SH-SY5Y (cell line): ENCODE results near the gene STX7.

Experiments
- GATA2 ChIP-seq: IDR thresholded peaks from 2 replicates; pipeline ENCODE4 v1.6.1; 2011; ENCODE audit warnings: mild to moderate bottlenecking, low read depth, low read length
- GATA3 ChIP-seq: IDR thresholded peaks from 2 replicates; pipeline ENCODE4 v1.6.1; 2011; ENCODE audit warnings: low read depth, mild to moderate bottlenecking, low read length, moderate library complexity

Gene STX7

DNA sequence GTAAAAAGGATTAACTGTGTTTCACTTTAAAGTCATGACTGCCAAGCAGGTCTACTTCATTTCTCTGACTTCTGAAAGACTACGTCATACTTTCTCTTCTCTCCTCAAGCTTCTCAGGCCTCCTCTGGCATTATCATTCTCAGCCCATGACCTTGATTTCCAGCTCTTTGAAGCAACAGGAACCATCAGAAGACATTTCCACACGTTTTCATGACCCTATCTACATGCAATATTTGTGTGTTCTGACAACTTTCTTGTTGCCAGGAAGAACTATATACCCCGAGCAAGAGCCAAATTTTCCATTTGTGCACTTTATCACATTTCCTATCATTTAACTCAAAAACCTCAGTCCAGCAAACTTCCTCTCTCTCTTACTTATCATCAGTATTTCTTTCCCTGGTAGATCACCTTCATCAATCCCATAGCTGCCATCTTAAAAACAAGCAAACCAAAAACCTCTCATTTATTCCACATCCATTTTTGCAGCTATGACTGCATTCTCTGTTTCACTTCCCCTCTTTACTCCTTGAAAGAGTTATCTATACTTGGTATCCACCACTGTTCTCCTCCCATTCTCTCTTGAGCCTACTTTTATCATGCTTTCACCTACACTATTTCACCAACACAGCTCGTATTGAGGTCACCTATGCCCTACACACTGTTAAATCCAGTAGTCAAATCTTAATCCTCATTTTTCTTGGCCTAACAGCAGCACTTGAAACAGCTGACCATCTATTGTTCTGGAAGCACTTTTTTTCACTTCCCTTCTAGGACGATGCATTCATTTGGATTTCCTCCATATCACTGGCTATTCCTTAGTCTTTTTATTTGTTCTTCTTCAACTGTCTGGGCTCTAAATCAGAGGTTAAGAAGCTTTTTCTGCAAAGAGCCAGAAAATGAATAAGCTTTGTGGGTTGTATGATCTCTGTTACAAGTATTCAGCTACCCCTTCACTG is 47.1 kb downstream of the STX7 start:
- TF ChIP-seq GATA3 (no peak), GATA2 (no peak)

- TF ChIP-seq GATA2 = no peak
- no peak for TF ChIP-seq GATA3
Measured at GRCh38 chr6:132464538-132465256, 48.2 kb downstream of the STX7 start.

GRCh38 chr6:132461958-132462357 is 51.0 kb downstream of the STX7 start:
- TF ChIP-seq GATA2 (no peak), GATA3 (no peak)

DNA sequence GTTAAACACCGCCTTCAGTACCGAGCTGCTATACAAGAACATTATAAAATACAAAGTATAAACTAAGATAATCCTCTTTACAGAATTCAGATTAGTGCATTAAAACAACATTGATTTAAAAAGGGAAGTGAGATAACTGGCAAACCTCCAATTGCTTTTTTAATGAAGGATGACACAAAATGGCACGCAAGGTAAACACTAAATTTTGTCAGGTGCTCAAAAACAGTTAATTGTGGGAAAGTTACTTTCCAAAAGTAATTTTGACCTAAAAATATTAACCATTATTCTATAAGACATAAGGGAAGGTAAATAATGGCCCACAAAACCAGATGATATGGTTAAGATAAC is 53.3 kb downstream of the STX7 start:
- TF ChIP-seq GATA3 (no peak), GATA2 (no peak)

DNA sequence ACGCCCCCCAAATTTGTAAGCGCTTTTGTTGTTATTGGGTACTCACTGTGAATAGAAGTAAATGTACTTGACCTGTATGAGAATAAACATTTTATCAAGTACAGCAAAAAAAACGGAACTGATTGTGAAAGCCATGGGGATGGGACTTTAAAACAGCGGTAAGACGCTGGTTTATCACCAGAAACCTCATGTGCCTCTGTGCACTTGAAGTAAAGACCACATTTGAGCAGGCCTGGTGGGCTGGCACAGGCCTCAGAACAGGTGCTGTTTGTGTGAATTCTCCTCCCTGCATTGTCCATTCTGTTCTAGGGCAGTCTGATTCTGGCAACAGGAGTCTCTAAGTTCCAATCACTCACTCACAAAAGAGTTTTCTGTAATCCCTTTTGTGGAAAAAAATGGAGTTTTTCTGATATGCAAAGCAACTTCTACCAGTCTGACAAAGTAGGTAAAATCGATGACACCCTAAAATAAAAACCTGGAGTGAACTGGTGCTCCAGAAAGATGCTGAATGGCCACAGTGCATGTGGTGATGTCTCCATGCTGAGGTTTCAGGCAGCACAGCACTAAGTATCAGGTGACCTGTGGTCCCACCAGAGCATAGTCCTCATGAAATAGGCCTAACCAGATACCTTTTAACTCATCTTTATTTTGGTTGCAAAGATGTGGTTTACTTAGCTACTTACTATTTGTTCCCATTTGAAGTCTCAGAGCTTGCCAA is 53.9 kb downstream of the STX7 start:
- TF ChIP-seq GATA2 (no peak), GATA3 (no peak)

- TF ChIP-seq GATA3 = no peak
- TF ChIP-seq GATA2 = no peak
Measured at GRCh38 chr6:132456700-132457143, 56.2 kb downstream of the STX7 start.

- TF ChIP-seq GATA3 (no peak), GATA2 (no peak)
Measured at GRCh38 chr6:132446855-132447241, 66.1 kb downstream of the STX7 start.

GRCh38 chr6:132446141-132446854 is 66.6 kb downstream of the STX7 start:
- TF ChIP-seq GATA2 = no peak
- no peak for TF ChIP-seq GATA3

DNA sequence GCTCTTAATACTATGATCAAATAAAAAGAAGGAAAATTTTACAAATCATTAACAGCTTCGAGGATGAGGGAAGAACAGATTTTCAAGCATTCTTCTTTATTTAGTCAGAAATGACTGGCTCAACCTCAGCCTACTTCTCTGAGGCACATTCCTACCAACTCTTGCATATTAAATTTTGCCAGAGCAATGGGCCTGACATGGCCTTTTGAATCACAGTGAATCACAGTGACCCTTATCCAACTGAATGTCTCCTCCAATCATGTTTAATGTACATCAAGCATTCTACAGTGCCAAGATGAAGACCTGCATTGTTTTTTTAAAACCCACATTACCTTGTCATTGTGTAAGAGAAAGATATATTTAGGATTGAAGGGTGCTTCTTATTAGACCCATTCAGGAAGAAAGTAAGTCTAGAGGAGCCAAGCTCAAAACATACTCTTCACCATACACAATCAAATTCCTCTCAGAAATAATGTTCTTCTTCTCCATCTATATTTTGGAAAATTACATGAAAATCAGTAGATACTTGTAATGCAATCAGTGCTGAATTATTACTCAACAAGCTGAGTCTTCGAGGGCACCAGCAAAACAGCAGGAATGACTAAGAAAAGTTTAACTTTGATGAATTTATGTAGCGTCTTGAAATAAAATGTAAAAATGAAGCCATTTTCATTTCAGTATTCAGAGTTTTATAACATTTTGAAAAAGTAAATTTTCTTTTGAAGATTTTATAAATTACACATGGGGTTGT is 67.5 kb downstream of the STX7 start:
- TF ChIP-seq GATA3 (no peak), GATA2 (no peak)

DNA sequence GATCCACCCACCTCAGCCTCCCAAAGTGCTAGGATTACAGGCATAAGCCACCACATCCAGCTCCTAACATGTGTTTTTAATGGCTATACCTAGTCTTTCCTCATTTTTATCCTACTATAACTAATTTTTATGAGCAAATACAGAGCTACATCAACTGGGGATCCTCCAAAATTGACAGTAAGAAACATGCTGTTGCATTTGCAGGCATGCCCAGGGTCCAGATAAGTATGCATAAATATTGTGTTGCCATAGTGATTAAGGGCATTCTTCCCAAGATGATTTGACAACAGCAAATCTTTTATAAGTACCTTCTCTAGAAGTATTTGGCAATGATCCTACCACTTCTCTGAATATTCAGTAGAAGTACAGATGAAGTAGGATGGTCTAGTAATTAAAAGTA is 69.7 kb downstream of the STX7 start:
- TF ChIP-seq GATA2 (no peak), GATA3 (no peak)

DNA sequence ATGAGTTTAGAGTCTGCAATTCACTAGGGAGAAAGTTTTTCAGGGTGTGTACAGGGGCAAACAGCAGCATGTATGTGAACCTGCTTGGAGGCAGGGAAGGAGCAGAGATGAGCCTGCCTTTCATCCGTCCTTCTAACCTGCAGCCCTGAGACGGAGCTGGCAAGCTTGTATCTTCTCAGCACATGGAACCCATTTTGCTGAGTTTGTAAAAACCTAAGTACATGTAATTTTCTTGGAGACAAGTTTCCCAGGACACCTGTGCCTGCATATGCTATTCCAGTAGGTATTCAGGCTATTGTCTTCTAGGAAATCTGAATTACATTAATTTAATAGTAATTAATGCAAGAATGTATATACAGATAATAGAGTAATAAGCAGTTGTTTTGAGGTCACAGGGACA is 82.8 kb downstream of the STX7 start:
- no peak for TF ChIP-seq GATA3
- no peak for TF ChIP-seq GATA2

DNA sequence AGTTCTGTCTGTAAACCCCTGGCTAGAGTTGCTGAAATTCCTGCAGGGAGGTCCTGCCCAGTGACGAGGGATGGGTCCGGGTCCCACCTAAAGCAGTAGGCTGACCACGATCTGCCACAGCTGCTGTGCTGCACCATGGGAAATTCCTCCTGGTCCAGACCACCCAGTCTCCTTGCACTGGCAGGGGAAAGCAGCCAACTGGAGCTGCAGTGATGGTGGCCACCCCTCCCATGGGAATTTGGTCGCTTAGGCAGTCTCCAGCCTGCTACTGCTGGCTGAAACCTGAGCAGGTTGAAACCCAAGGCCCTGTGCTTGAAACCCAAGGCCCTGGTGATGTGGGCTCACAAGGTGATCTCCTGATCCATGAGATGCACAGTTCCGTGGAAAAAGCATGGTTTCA is 87.7 kb downstream of the STX7 start:
- no peak for TF ChIP-seq GATA3
- TF ChIP-seq GATA2 = no peak

GRCh38 chr6:132423839-132424238 is 89.1 kb downstream of the STX7 start:
- TF ChIP-seq GATA3 (no peak), GATA2 (no peak)
